Ishikawa (cell line): ENCODE results near the gene MARS1.

Experiments
- CEBPB ChIP-seq: IDR thresholded peaks from 2 replicates; pipeline ENCODE4 v1.6.1; 2012
- CREB1 ChIP-seq: IDR thresholded peaks from 2 replicates; pipeline ENCODE4 v1.6.1; 2012; ENCODE audit warnings: low read depth
- EGR1 ChIP-seq: IDR thresholded peaks from 2 replicates; pipeline ENCODE4 v1.6.1; 2012
- EP300 ChIP-seq: IDR thresholded peaks from 2 replicates; pipeline ENCODE4 v1.6.1; 2012; ENCODE audit warnings: borderline replicate concordance
- FOXM1 ChIP-seq: IDR thresholded peaks from 2 replicates; pipeline ENCODE4 v1.6.1; 2012; ENCODE audit warnings: low read depth, borderline replicate concordance
- MAX ChIP-seq: IDR thresholded peaks from 2 replicates; pipeline ENCODE4 v1.6.1; 2012
- NFIC ChIP-seq: IDR thresholded peaks from 2 replicates; pipeline ENCODE4 v1.6.1; 2012
- RAD21 ChIP-seq: IDR thresholded peaks from 2 replicates; pipeline ENCODE4 v1.6.1; 2012; ENCODE audit warnings: low read depth
- REST ChIP-seq: IDR thresholded peaks from 2 replicates; pipeline ENCODE4 v1.6.1; 2012; ENCODE audit warnings: low read depth, mild to moderate bottlenecking
- TAF1 ChIP-seq: IDR thresholded peaks from 2 replicates; pipeline ENCODE4 v1.6.1; 2012; ENCODE audit warnings: low read depth, mild to moderate bottlenecking
- TCF12 ChIP-seq: IDR thresholded peaks from 2 replicates; pipeline ENCODE4 v1.6.1; 2012; ENCODE audit warnings: low read depth
- TEAD4 ChIP-seq: IDR thresholded peaks from 2 replicates; pipeline ENCODE4 v1.6.1; 2012
- USF1 ChIP-seq: IDR thresholded peaks from 2 replicates; pipeline ENCODE4 v1.6.1; 2012
- YY1 ChIP-seq: IDR thresholded peaks from 2 replicates; pipeline ENCODE4 v1.6.1; 2012; ENCODE audit warnings: low read depth
- ZBTB7A ChIP-seq: IDR thresholded peaks from 2 replicates; pipeline ENCODE4 v1.6.1; 2012; ENCODE audit warnings: low read depth

The MARS1 gene

GRCh38 chr12:57528831-57529555 lies 41.1 kb downstream of the MARS1 start:
- TF ChIP-seq REST (no peak), TEAD4 (no peak), NFIC (no peak), FOXM1 (no peak), RAD21 (no peak), CEBPB (no peak), EP300 (no peak), USF1 (no peak)

GRCh38 chr12:57529831-57530230 lies 42.0 kb downstream of the MARS1 start:
- TF ChIP-seq EP300 (no peak), TEAD4 (no peak), YY1 (no peak), EGR1 (no peak), ZBTB7A (no peak), TCF12 (no peak), RAD21 (no peak), USF1 (no peak), MAX (no peak), FOXM1 (no peak), CEBPB (no peak)

GRCh38 chr12:57530396-57531142 lies 42.7 kb downstream of the MARS1 start:
- no peak for TF ChIP-seq TAF1
- no peak for TF ChIP-seq EGR1
- no peak for TF ChIP-seq REST

- TF ChIP-seq USF1 (no peak), NFIC (no peak), FOXM1 (no peak), TEAD4 (no peak), CREB1 (no peak)
Measured at GRCh38 chr12:57531836-57532235, 44.0 kb downstream of the MARS1 start.

- TF ChIP-seq EP300 (no peak), TAF1 (no peak), ZBTB7A (no peak), REST (no peak), USF1 (no peak), TEAD4 (no peak), RAD21 (no peak)
Measured at GRCh38 chr12:57533108-57533507, 45.2 kb downstream of the MARS1 start.
